ENCODE data around the gene HIVEP3. TPM values are rescaled to one million over a fixed set of nuclear protein-coding genes. Genes with fewer than 3 reads are reported as not detected.
"Not testable (repeated sequence)": the region's sequence is repeated elsewhere in the genome, so short reads cannot be mapped to it uniquely, and the experiment has no call there.

The HIVEP3 gene
- total RNA-seq, 1 experiment from 2014 or later: 6.0 TPM

DNA sequence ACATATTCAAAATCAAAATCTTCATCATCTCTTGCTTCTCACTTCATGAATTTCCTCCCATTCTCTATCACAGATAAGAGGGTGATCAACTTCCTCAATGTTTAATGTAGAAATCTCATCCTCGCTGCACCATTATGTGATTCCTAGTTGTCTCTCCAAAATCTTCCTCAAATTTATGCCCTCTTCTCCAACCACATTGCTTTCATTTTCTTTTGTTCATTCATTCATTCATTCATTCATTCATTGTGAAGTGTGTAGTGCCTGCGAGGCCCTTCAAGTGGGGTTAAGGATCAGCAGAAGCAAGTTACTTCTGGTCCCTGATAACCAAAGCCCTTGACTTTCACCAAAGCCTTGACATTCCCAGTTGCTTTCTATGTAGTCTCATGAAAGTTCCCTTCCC is 33.5 kb upstream of the HIVEP3 start:
- intact Hi-C loops (cut with micrococcal nuclease; ENCODE audit: unreplicated experiment): no loop called here
- no peak for TF ChIP-seq TCF7L2 (IDR thresholded peaks at IDR 0.05; ENCODE audit: low read depth, low read length)
- no peak for TF ChIP-seq SIN3A (IDR thresholded peaks at IDR 0.05; ENCODE audit: borderline replicate concordance, insufficient read depth, low read depth, low read length)
- TF ChIP-seq, protein P1, sequence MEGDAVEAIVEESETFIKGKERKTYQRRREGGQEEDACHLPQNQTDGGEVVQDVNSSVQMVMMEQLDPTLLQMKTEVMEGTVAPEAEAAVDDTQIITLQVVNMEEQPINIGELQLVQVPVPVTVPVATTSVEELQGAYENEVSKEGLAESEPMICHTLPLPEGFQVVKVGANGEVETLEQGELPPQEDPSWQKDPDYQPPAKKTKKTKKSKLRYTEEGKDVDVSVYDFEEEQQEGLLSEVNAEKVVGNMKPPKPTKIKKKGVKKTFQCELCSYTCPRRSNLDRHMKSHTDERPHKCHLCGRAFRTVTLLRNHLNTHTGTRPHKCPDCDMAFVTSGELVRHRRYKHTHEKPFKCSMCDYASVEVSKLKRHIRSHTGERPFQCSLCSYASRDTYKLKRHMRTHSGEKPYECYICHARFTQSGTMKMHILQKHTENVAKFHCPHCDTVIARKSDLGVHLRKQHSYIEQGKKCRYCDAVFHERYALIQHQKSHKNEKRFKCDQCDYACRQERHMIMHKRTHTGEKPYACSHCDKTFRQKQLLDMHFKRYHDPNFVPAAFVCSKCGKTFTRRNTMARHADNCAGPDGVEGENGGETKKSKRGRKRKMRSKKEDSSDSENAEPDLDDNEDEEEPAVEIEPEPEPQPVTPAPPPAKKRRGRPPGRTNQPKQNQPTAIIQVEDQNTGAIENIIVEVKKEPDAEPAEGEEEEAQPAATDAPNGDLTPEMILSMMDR (IDR thresholded peaks at IDR 0.05): no peak
- no peak for TF ChIP-seq POLR2AphosphoS5 (IDR thresholded peaks at IDR 0.05; ENCODE audit: low read depth, low read length)
- TF ChIP-seq, protein P2, sequence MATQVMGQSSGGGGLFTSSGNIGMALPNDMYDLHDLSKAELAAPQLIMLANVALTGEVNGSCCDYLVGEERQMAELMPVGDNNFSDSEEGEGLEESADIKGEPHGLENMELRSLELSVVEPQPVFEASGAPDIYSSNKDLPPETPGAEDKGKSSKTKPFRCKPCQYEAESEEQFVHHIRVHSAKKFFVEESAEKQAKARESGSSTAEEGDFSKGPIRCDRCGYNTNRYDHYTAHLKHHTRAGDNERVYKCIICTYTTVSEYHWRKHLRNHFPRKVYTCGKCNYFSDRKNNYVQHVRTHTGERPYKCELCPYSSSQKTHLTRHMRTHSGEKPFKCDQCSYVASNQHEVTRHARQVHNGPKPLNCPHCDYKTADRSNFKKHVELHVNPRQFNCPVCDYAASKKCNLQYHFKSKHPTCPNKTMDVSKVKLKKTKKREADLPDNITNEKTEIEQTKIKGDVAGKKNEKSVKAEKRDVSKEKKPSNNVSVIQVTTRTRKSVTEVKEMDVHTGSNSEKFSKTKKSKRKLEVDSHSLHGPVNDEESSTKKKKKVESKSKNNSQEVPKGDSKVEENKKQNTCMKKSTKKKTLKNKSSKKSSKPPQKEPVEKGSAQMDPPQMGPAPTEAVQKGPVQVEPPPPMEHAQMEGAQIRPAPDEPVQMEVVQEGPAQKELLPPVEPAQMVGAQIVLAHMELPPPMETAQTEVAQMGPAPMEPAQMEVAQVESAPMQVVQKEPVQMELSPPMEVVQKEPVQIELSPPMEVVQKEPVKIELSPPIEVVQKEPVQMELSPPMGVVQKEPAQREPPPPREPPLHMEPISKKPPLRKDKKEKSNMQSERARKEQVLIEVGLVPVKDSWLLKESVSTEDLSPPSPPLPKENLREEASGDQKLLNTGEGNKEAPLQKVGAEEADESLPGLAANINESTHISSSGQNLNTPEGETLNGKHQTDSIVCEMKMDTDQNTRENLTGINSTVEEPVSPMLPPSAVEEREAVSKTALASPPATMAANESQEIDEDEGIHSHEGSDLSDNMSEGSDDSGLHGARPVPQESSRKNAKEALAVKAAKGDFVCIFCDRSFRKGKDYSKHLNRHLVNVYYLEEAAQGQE (IDR thresholded peaks at IDR 0.05; ENCODE audit: insufficient read depth in 1 of 2, low read depth in 2 of 2, low read length in 1 of 2): no peak
- Histone ChIP-seq H3K4me3 (ENCODE audit: low read depth in 2 of 2, low read length in 2 of 2) (no peak overlapping the region), H3K36me3 (ENCODE audit: control insufficient read depth, insufficient read depth, low read length) (no peaks in the 10 kb centered on the region), H3K27ac (ENCODE audit: low read length) (no peak overlapping the region), H3K27me3 (ENCODE audit: control insufficient read depth, insufficient read depth, low read length) (no peaks in the 10 kb centered on the region), H3K4me1 (ENCODE audit: control insufficient read depth, insufficient read depth, low read length) (peaks cover 27% of the 10 kb centered on the region), H3K9me3 (ENCODE audit: control insufficient read depth, insufficient read depth, low read depth, low read length) (peaks cover 11% of the 10 kb centered on the region; the same call in 1 of the 2 replicates)
- no TSS peak for BruUV-seq (replicated peaks)
- ChIA-PET POLR2A (no interaction called here), CTCF (no interaction called here)
- in situ Hi-C loops (cut with HindIII; ENCODE audit: low pct_unique_long_range_greater_than_20kb, low sequenced_read_pairs): no loop called here
- ATAC-seq (no peak), DNase-seq (ENCODE audit: low read depth, low spot score) (no peak)

DNA sequence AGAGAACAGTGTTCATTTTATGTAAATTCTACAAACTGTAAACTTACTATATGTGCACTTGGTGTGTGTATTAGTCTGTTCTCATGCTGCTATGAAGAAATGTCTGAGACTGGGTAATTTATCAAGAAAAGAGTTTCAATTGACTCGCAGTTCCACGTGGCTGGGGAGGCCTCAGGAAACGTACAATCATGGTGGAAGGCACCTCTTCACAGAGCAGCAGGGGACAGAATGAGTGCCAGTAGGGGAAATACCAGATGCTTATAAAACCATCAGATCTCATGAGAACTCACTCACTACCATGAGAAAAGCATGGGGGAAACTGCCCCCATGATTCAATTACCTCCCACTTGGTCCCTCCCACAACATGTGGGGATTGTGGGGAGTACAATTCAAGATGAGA is 32.8 kb upstream of the HIVEP3 start:
- ATAC-seq; intact Hi-C loops (cut with micrococcal nuclease; ENCODE audit: unreplicated experiment); DNase-seq (ENCODE audit: low read depth, low spot score); BruUV-seq (replicated peaks); H3K36me3 ChIP-seq (ENCODE audit: control insufficient read depth, insufficient read depth, low read length); in situ Hi-C loops (cut with HindIII; ENCODE audit: low pct_unique_long_range_greater_than_20kb, low sequenced_read_pairs); H3K27me3 ChIP-seq (ENCODE audit: control insufficient read depth, insufficient read depth, low read length); H3K27ac ChIP-seq (ENCODE audit: low read length); H3K4me3 ChIP-seq (ENCODE audit: low read depth in 2 of 2, low read length in 2 of 2); CTCF ChIA-PET; POLR2A ChIA-PET: not testable (repeated sequence)
- peaks cover 24% of the 10 kb centered on the region for H3K4me1 ChIP-seq (ENCODE audit: control insufficient read depth, insufficient read depth, low read length)
- peaks cover 11% of the 10 kb centered on the region; the same call in 1 of the 2 replicates for H3K9me3 ChIP-seq (ENCODE audit: control insufficient read depth, insufficient read depth, low read depth, low read length)

DNA sequence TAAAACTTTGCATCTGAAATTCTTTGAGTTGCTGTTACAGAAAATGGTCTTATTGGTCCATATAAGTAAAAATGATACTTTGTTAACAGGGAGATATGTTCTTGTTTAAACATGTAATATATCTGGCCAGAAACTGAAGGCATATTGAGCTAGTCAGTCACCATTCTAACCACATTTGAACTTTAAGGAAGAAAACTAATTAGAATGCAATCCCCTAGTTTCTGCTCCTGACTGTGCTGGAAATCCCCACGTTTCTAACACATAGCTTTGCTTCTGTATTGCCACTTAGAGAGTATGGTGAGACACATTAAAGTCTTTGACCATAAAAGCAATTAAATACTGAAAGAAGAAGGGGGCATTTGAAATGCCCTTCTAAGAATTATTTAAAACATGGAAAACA is 32.1 kb upstream of the HIVEP3 start:
- no peak for DNase-seq (ENCODE audit: low read depth, low spot score)
- no peak overlapping the region for H3K27ac ChIP-seq (ENCODE audit: low read length)
- intact Hi-C loops (cut with micrococcal nuclease; ENCODE audit: unreplicated experiment): no loop called here
- no peaks in the 10 kb centered on the region for H3K36me3 ChIP-seq (ENCODE audit: control insufficient read depth, insufficient read depth, low read length)
- in situ Hi-C loops (cut with HindIII; ENCODE audit: low pct_unique_long_range_greater_than_20kb, low sequenced_read_pairs): no loop called here
- TF ChIP-seq TCF7L2 (IDR thresholded peaks at IDR 0.05; ENCODE audit: low read depth, low read length) (no peak), POLR2AphosphoS5 (IDR thresholded peaks at IDR 0.05; ENCODE audit: low read depth, low read length) (no peak), SIN3A (IDR thresholded peaks at IDR 0.05; ENCODE audit: borderline replicate concordance, insufficient read depth, low read depth, low read length) (no peak)
- TF ChIP-seq, protein P2 (IDR thresholded peaks at IDR 0.05; ENCODE audit: insufficient read depth in 1 of 2, low read depth in 2 of 2, low read length in 1 of 2): no peak
- TF ChIP-seq, protein P1 (IDR thresholded peaks at IDR 0.05): no peak
- H3K4me1 ChIP-seq (ENCODE audit: control insufficient read depth, insufficient read depth, low read length): peaks cover 17% of the 10 kb centered on the region; the same call in 1 of the 2 replicates
- no TSS peak for BruUV-seq (replicated peaks)
- CTCF ChIA-PET: no interaction called here
- POLR2A ChIA-PET: no interaction called here
- H3K27me3 ChIP-seq (ENCODE audit: control insufficient read depth, insufficient read depth, low read length): no peaks in the 10 kb centered on the region
- ATAC-seq: no peak
- no peak overlapping the region for H3K4me3 ChIP-seq (ENCODE audit: low read depth in 2 of 2, low read length in 2 of 2)
- H3K9me3 ChIP-seq (ENCODE audit: control insufficient read depth, insufficient read depth, low read depth, low read length): peaks cover 11% of the 10 kb centered on the region; the same call in 1 of the 2 replicates

DNA sequence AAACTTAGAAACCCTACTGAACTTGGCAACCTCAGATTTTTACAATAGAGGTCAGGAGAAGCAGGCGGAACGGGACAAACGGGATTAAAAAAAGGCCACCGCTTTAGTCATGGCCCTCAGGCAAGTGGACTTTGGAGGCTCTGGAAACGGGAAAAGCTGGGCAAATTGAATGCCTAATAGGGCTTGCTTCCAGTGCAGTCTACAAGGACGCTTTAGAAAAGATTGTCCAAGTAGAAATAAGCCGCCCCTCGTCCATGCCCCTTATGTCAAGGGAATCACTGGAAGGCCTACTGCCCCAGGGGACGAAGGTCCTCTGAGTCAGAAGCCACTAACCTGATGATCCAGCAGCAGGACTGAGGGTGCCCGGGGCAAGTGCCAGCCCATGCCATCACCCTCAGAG is 27.2 kb upstream of the HIVEP3 start:
- intact Hi-C loops (cut with micrococcal nuclease; ENCODE audit: unreplicated experiment); H3K27ac ChIP-seq (ENCODE audit: low read length); in situ Hi-C loops (cut with HindIII; ENCODE audit: low pct_unique_long_range_greater_than_20kb, low sequenced_read_pairs); H3K4me3 ChIP-seq (ENCODE audit: low read depth in 2 of 2, low read length in 2 of 2); H3K4me1 ChIP-seq (ENCODE audit: control insufficient read depth, insufficient read depth, low read length); BruUV-seq (replicated peaks); POLR2A ChIA-PET; CTCF ChIA-PET; H3K36me3 ChIP-seq (ENCODE audit: control insufficient read depth, insufficient read depth, low read length); DNase-seq (ENCODE audit: low read depth, low spot score); H3K27me3 ChIP-seq (ENCODE audit: control insufficient read depth, insufficient read depth, low read length); ATAC-seq: not testable (repeated sequence)
- H3K9me3 ChIP-seq (ENCODE audit: control insufficient read depth, insufficient read depth, low read depth, low read length): peaks cover 12% of the 10 kb centered on the region; the same call in 1 of the 2 replicates

All from Panc1 (cell line).